Cardiac muscle cell (in vitro differentiated cells and primary cell): ENCODE measurements around the gene FOXN3. TPM values are rescaled to one million over a fixed set of nuclear protein-coding genes. Genes with fewer than 3 reads are reported as not detected.

Source experiments
- DNase-seq, 2 donors: peaks; one replicate each; pipeline versions ENCODE4 v3.0.0 to v3.0.0-alpha.2; 2010 to 2017; ENCODE audit warnings: low read depth in 1 of 2, low spot score in 1 of 2
- H3K27ac ChIP-seq: fragments of 200-600 bp; sonication (generic); 2 replicates; pipeline ENCODE4 v1.5.1; 2016
- H3K27me3 ChIP-seq: fragments of 200-600 bp; sonication (generic); 2 replicates; pipeline ENCODE4 v1.6.0; 2016; ENCODE audit warnings: control low read depth
- H3K36me3 ChIP-seq: fragments of 200-600 bp; sonication (generic); 2 replicates; pipeline ENCODE4 v1.5.1; 2016; ENCODE audit warnings: control low read depth
- H3K4me1 ChIP-seq: fragments of 200-600 bp; sonication (generic); 2 replicates; pipeline ENCODE4 v1.8.1; 2017; ENCODE audit warnings: low read depth, mild to moderate bottlenecking, mixed run types
- H3K4me3 ChIP-seq: fragments of 200-600 bp; sonication (generic); 2 replicates; pipeline ENCODE4 v1.5.1; 2016; ENCODE audit warnings: mild to moderate bottlenecking
- H3K9me3 ChIP-seq: fragments of 200-600 bp; sonication (generic); 2 replicates; pipeline ENCODE4 v1.5.1; 2017; ENCODE audit warnings: low read depth, mild to moderate bottlenecking, control low read depth
- CTCF ChIP-seq: IDR thresholded peaks from 2 replicates; pipeline ENCODE4 v1.5.1; 2012; ENCODE audit warnings: low read depth, mild to moderate bottlenecking, low read length
- polyA plus RNA-seq: library from polyadenylated mRNA; unstranded; fragments of >200 nt; fragmentation: Nextera tagmentation; extraction: Ambion mirVana; gene quantifications from 2 replicates; pipeline ENCODE4 v1.2.1, GENCODE V29; 2016
- total RNA-seq: library from RNA; depleted of rRNA; stranded (reverse); fragments of >200 nt; gene quantifications from 2 replicates; pipeline ENCODE4 v1.2.3, GENCODE V29; 2016

The FOXN3 gene
- total and polyA plus RNA-seq, 2 experiments from 2014 or later = 43.8 to 74.8 TPM

GRCh38 chr14:89373185-89373584 lies 43.8 kb downstream of the FOXN3 start:
- Histone ChIP-seq H3K36me3 (no peaks in the 10 kb centered on the region), H3K4me1 (peaks cover 8% of the 10 kb centered on the region), H3K4me3 (no peak overlapping the region), H3K27me3 (no peaks in the 10 kb centered on the region), H3K27ac (no peak overlapping the region), H3K9me3 (no peaks in the 10 kb centered on the region)
- no peak for DNase-seq
- TF ChIP-seq CTCF = no peak

DNA sequence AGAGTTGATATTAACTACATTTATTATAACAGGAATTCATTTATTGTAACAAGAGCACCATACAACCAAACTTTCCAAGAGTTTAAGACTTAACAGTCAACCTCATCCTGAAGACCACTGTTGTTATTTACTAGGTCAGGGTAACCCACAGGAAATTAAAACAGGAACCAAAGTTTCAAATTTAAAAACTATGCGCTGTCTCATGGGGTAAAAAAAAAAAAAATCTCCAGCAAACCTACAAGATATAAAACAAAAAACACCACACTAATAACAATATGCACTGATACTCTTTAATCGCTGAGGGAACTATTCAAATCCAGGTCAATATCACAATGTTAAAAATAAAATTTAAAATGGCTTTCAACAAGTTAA lies 44.5 kb downstream of the FOXN3 start:
- H3K36me3 ChIP-seq = no peaks in the 10 kb centered on the region
- DNase-seq = no peak
- no peak for TF ChIP-seq CTCF
- H3K4me1 ChIP-seq = peaks cover 8% of the 10 kb centered on the region
- H3K4me3 ChIP-seq = no peak overlapping the region
- H3K9me3 ChIP-seq = no peaks in the 10 kb centered on the region
- H3K27ac ChIP-seq = no peak overlapping the region
- H3K27me3 ChIP-seq = no peaks in the 10 kb centered on the region

DNA sequence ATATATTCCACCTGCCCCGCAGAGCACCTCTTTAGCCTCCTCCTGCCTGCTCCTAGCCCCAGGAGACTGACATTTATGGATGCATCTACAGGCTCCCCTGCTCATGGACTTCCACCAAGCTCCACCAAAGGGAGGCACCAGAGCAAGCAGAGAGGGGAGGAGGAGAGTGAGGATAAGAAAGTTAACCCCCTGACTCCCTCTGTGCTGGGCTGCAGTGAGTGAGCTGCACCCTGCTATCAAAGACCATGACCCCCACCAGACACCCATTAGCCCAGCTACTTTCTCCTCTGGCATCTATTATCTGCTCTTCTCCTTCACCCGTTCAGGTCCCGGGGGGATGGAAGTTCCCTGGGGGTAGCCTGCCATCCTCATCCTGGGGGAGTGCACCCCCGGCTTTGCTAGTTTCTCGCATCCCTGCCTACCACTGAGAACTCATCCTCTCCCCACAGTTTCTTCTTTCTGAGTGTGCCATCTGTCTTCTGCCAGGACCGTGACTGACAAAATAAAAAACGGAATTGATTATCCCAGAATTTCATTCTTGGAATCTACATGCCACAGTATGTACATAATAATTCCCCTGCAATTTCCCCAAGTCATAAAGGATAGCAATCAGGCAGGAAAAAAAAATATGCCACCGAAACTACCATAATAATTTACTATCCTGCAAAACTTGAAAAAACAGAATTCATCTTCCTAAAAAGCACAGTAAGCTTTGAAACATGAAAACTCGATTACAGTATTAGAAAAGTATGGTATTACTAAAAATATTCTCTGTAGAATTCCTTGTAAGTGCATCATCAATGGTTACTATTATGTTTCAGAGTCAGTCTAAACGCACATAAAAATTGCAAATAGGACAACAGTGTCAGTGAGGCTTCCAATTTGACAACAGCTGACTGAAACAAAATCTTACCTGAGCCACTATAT lies 45.2 kb downstream of the FOXN3 start:
- H3K27me3 ChIP-seq = no peaks in the 10 kb centered on the region
- no peak for TF ChIP-seq CTCF
- DNase-seq = no peak
- H3K27ac ChIP-seq = no peak overlapping the region
- H3K4me3 ChIP-seq = no peak overlapping the region
- no peaks in the 10 kb centered on the region for H3K36me3 ChIP-seq
- no peaks in the 10 kb centered on the region for H3K9me3 ChIP-seq
- H3K4me1 ChIP-seq = peaks cover 8% of the 10 kb centered on the region

DNA sequence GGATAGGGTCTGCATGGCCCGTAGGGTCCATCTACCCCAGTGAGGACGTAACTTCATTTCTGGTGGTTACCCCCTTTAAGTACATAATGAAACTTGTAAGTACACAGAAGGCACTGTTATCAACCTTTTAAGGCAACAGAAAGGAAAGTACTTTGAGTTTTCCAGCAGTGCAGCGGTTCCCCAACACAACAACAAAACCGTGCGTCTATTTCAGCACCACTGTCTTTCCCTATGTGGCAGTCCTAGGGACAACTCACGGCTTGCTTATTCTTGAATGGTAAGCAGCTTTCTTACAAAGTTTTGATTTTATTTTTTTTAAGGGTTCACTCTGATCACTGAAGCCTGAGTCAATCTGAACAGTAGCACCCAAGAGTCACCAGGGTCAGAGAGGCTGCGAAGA lies 46.3 kb downstream of the FOXN3 start:
- no peaks in the 10 kb centered on the region for H3K9me3 ChIP-seq
- H3K4me3 ChIP-seq = no peak overlapping the region
- no peaks in the 10 kb centered on the region for H3K27me3 ChIP-seq
- no peaks in the 10 kb centered on the region for H3K36me3 ChIP-seq
- H3K27ac ChIP-seq = no peak overlapping the region
- TF ChIP-seq CTCF = no peak
- peaks cover 8% of the 10 kb centered on the region for H3K4me1 ChIP-seq
- DNase-seq = no peak

- no peak overlapping the region for H3K27ac ChIP-seq
- no peaks in the 10 kb centered on the region for H3K36me3 ChIP-seq
Observed at GRCh38 chr14:89370381-89370780, 46.7 kb downstream of the FOXN3 start.

More at GRCh38 chr14:89370381-89370780, 46.7 kb downstream of the FOXN3 start:
- no peak for DNase-seq
- H3K9me3 ChIP-seq = no peaks in the 10 kb centered on the region
- no peak for TF ChIP-seq CTCF
- H3K27me3 ChIP-seq = no peaks in the 10 kb centered on the region
- H3K4me3 ChIP-seq = no peak overlapping the region
- H3K4me1 ChIP-seq = peaks cover 8% of the 10 kb centered on the region
